Measurements from ENCODE around the gene GZMM. TPM values are rescaled to one million over a fixed set of nuclear protein-coding genes. Genes with fewer than 3 reads are reported as not detected.

Gene GZMM
- total and polyA plus RNA-seq, 2 of the 13 experiments (the other 11 are each of a cell fraction or from before 2014, with no cell fraction given) = 0.07 TPM; not detected in 1

DNA sequence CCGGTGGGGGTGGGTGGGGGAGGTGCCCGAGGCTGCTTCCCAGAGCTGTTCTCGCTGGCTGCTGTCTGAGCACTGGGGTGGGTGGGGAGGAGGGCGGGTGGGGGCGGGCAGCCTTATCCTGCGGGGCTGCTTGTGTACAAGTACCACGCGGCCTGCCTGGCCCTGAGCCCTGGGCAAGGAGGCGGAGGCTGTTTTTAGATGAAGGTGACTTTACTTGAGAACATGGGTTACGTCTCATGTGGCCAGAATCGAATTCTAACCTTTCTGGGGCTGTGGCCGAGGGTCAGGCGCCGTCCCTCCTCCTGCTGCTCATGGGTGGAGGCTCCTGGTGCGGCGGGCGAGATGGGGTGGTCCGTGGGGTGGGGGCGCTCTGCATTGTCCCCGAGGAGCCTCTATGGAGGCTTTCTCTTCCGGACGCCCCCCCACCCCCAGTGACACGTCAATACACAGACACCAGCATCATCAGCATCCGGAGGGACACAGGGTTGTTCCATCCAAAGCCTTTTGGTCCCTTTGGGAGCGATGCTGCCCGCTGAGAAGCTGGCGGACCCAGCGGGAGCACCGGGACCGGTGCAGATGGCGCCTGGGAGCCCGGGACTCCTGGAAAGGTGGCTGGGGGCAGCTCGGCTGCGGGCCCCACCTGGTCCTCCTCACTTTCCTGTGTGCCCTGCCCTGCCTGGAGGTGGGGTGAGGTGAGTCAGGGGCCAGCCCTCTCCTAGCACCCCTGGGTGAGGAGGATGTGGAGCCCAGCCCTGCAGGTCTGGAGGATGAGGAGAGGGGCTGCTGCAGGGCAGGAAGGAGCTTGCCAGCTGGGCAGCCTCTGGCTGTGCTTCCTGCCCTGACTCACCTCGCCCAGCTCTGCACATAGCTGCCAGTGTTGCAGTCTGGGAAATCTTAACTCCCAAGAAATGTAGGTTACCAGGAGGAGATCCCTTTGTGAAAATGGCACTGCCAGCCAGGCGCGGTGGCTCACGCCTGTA is 32.0 kb downstream of the GZMM start (continued):
- TF ChIP-seq, protein P1, sequence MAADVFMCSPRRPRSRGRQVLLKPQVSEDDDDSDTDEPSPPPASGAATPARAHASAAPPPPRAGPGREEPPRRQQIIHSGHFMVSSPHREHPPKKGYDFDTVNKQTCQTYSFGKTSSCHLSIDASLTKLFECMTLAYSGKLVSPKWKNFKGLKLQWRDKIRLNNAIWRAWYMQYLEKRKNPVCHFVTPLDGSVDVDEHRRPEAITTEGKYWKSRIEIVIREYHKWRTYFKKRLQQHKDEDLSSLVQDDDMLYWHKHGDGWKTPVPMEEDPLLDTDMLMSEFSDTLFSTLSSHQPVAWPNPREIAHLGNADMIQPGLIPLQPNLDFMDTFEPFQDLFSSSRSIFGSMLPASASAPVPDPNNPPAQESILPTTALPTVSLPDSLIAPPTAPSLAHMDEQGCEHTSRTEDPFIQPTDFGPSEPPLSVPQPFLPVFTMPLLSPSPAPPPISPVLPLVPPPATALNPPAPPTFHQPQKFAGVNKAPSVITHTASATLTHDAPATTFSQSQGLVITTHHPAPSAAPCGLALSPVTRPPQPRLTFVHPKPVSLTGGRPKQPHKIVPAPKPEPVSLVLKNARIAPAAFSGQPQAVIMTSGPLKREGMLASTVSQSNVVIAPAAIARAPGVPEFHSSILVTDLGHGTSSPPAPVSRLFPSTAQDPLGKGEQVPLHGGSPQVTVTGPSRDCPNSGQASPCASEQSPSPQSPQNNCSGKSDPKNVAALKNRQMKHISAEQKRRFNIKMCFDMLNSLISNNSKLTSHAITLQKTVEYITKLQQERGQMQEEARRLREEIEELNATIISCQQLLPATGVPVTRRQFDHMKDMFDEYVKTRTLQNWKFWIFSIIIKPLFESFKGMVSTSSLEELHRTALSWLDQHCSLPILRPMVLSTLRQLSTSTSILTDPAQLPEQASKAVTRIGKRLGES (CRISPR knock-in tag; IDR thresholded peaks at IDR 0.05; ENCODE audit: borderline replicate concordance) = no peak
- TF ChIP-seq ZMYM3 (CRISPR knock-in tag; IDR thresholded peaks at IDR 0.05) = no peak
- TF ChIP-seq ZNF598 (CRISPR knock-in tag; IDR thresholded peaks at IDR 0.05; ENCODE audit: borderline replicate concordance) = no peak
- TF ChIP-seq ZNF326 (CRISPR knock-in tag; IDR thresholded peaks at IDR 0.05; ENCODE audit: borderline replicate concordance) = no peak
- TF ChIP-seq MIER2 (CRISPR knock-in tag; IDR thresholded peaks at IDR 0.05) = no peak
- TF ChIP-seq ZNF557 (CRISPR knock-in tag; IDR thresholded peaks at IDR 0.05) = no peak
- TF ChIP-seq FLYWCH1 (CRISPR knock-in tag; IDR thresholded peaks at IDR 0.05) = no peak
- TF ChIP-seq GATAD2A (CRISPR knock-in tag; IDR thresholded peaks at IDR 0.05) = no peak
- no peak for TF ChIP-seq RXRA (CRISPR knock-in tag; IDR thresholded peaks at IDR 0.05)
- TF ChIP-seq ZBTB3 (CRISPR knock-in tag; IDR thresholded peaks at IDR 0.05; ENCODE audit: borderline replicate concordance, low read depth) = no peak
- TF ChIP-seq RBFOX2 (IDR thresholded peaks at IDR 0.05; ENCODE audit: low read depth, low read length) = peak; percentile 37; the same call in 1 of the 2 replicates
- no peak for TF ChIP-seq AHR (CRISPR knock-in tag; IDR thresholded peaks at IDR 0.05)
- TF ChIP-seq ZBTB33 (CRISPR knock-in tag; IDR thresholded peaks at IDR 0.05) = peak; percentile 69; the same call in 1 of the 2 replicates
- TF ChIP-seq ZNF891 (CRISPR knock-in tag; IDR thresholded peaks at IDR 0.05) = no peak
- no peak for TF ChIP-seq SRSF1 (optimal IDR thresholded peaks at IDR 0.05; ENCODE audit: low read depth, low read length)
- TF ChIP-seq ZNF766 (CRISPR knock-in tag; IDR thresholded peaks at IDR 0.05; ENCODE audit: borderline replicate concordance) = no peak
- no peak for TF ChIP-seq GATA4 (IDR thresholded peaks at IDR 0.05; ENCODE audit: borderline replicate concordance, low read depth)
- TF ChIP-seq, protein P2, sequence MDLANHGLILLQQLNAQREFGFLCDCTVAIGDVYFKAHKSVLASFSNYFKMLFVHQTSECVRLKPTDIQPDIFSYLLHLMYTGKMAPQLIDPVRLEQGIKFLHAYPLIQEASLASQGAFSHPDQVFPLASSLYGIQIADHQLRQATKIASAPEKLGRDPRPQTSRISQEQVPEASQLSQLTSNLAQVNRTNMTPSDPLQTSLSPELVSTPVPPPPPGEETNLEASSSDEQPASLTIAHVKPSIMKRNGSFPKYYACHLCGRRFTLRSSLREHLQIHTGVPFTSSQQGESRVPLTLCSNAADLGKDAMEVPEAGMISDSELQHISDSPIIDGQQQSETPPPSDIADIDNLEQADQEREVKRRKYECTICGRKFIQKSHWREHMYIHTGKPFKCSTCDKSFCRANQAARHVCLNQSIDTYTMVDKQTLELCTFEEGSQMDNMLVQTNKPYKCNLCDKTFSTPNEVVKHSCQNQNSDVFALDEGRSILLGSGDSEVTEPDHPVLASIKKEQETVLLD (CRISPR knock-in tag; IDR thresholded peaks at IDR 0.05; ENCODE audit: low read depth) = no peak
- TF ChIP-seq ZNF234 (CRISPR knock-in tag; conservative IDR thresholded peaks at IDR 0.05) = no peak
- TF ChIP-seq, protein P3, sequence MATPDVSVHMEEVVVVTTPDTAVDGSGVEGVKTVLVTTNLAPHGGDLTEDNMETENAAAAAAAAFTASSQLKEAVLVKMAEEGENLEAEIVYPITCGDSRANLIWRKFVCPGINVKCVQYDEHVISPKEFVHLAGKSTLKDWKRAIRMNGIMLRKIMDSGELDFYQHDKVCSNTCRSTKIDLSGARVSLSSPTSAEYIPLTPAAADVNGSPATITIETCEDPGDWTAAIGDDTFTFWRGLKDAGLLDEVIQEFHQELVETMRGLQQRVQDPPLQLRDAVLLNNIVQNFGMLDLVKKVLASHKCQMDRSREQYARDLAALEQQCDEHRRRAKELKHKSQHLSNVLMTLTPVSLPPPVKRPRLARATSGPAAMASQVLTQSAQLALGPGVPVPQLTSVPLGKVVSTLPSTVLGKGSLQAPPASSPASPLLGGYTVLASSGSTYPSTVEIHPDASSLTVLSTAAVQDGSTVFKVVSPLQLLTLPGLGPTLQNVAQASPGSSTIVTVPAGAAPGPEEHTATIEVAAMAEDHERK (CRISPR knock-in tag; IDR thresholded peaks at IDR 0.05; ENCODE audit: low read depth) = no peak
- TF ChIP-seq PHF8 (CRISPR knock-in tag; IDR thresholded peaks at IDR 0.05) = no peak
- no peak for TF ChIP-seq EZH2 (conservative IDR thresholded peaks at IDR 0.05; ENCODE audit: low read depth, low read length)
- no peak for TF ChIP-seq ZNF841 (CRISPR knock-in tag; IDR thresholded peaks at IDR 0.05; ENCODE audit: borderline replicate concordance)

Data from HepG2 (cell line).